Testis (tissue), 2 donors: ENCODE measurements around the gene PPFIBP1.
"Not testable (repeated sequence)": the region's sequence is repeated elsewhere in the genome, so short reads cannot be mapped to it uniquely, and the experiment has no call there.

Source experiments
- CTCF ChIP-seq, 3 experiments: fragments of 450-650 bp in 2 of 3; fragments of 200-600 bp in 1 of 3; sonication (generic) in 1 of 3; IDR thresholded peaks; one replicate each; pipeline ENCODE4 v1.5.1; 2016 to 2019; ENCODE audit warnings: antibody characterized with exemption in 3 of 3, mild to moderate bottlenecking in 2 of 3, moderate library complexity in 1 of 3
- POLR2A ChIP-seq: fragments of 450-650 bp; IDR thresholded peaks from one replicate; pipeline ENCODE4 v1.6.1; 2017; ENCODE audit warnings: antibody characterized with exemption, mild to moderate bottlenecking, moderate library complexity

DNA sequence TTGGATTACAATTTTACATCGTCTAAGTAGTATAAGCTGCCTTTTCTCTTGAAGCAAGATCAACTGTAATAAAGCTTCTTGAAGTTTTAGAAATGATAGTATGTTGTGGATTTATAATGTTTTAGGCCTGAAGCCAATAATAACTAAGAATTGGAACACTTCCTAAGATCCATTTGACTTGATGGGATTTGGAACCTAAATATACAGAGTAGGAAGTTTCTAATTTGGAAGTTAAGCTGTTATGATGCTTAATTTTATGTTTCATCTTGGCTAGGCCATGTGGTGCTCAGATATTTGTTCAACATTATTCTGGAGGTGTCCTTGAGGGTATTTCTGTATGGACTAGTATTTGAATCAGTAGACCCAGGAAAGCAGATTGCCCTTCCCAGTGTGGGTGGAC is 74.9 kb downstream of the PPFIBP1 start:
- TF ChIP-seq CTCF (IDR thresholded peaks at IDR 0.05); POLR2A: not testable (repeated sequence)
